ENCODE measurements around the gene CD84.

- TF ChIP-seq, protein P1, sequence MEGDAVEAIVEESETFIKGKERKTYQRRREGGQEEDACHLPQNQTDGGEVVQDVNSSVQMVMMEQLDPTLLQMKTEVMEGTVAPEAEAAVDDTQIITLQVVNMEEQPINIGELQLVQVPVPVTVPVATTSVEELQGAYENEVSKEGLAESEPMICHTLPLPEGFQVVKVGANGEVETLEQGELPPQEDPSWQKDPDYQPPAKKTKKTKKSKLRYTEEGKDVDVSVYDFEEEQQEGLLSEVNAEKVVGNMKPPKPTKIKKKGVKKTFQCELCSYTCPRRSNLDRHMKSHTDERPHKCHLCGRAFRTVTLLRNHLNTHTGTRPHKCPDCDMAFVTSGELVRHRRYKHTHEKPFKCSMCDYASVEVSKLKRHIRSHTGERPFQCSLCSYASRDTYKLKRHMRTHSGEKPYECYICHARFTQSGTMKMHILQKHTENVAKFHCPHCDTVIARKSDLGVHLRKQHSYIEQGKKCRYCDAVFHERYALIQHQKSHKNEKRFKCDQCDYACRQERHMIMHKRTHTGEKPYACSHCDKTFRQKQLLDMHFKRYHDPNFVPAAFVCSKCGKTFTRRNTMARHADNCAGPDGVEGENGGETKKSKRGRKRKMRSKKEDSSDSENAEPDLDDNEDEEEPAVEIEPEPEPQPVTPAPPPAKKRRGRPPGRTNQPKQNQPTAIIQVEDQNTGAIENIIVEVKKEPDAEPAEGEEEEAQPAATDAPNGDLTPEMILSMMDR (IDR thresholded peaks at IDR 0.05) = no peak
- TF ChIP-seq POLR2A (IDR thresholded peaks at IDR 0.05) = no peak
These were observed 41.3 kb downstream of the CD84 start for GRCh38 chr1:160537714-160538665.

Data from right lobe of liver (tissue), 4 donors.